CD8-positive, alpha-beta memory T cell (primary cell): ENCODE results near the gene IER5L. TPM values are rescaled to one million over a fixed set of nuclear protein-coding genes. Genes with fewer than 3 reads are reported as not detected.

Source experiments
- CTCF ChIA-PET: fragments of 350-600 bp; sonication (Branson Sonifier 250); formaldehyde crosslinking; loops from one replicate; lab custom pipeline; 2021; ENCODE audit warnings: antibody characterized with exemption; lab: Charles Lee
- POLR2A ChIA-PET: fragments of 350-600 bp; sonication (Branson Sonifier 250); formaldehyde crosslinking; loops from one replicate; lab custom pipeline; 2021; ENCODE audit warnings: antibody characterized with exemption; lab: Charles Lee
- DNase-seq, 5 donors: peaks; one replicate each; pipeline versions ENCODE4 v3.0.0 to v3.0.0-alpha.2; 2020 to 2022; ENCODE audit warnings: mixed read lengths in 1 of 5
- H3K27ac ChIP-seq: one replicate; pipeline ENCODE4 v1.7.0; 2013; ENCODE audit warnings: low read depth, mild to moderate bottlenecking, low read length, moderate library complexity
- H3K27me3 ChIP-seq: 2 replicates; pipeline ENCODE4 v1.7.0; 2013; ENCODE audit warnings: low read length, mild to moderate bottlenecking; ENCODE audit not compliant: insufficient read depth, poor library complexity, severe bottlenecking
- H3K36me3 ChIP-seq: 2 replicates; pipeline ENCODE4 v1.7.0; 2013; ENCODE audit warnings: mild to moderate bottlenecking, low read length, moderate library complexity; ENCODE audit not compliant: insufficient read depth
- H3K4me1 ChIP-seq: 2 replicates; pipeline ENCODE4 v1.7.0; 2013; ENCODE audit warnings: mild to moderate bottlenecking, low read length, moderate library complexity; ENCODE audit not compliant: insufficient read depth
- H3K4me3 ChIP-seq: 2 replicates; pipeline ENCODE4 v1.7.0; 2013; ENCODE audit warnings: mild to moderate bottlenecking, low read length
- H3K9me3 ChIP-seq: 2 replicates; pipeline ENCODE4 v1.7.0; 2013; ENCODE audit warnings: mild to moderate bottlenecking, low read length
- H3K27ac Mint-ChIP-seq, 8 donors: one replicate each; pipeline ENCODE4 v1.8.0; 2020 to 2021; ENCODE audit warnings: mixed read lengths in 8 of 8, mild to moderate bottlenecking in 6 of 8, inconsistent platforms in 3 of 8, moderate library complexity in 3 of 8
- H3K27me3 Mint-ChIP-seq, 2 donors: one replicate each; pipeline ENCODE4 v1.8.0; 2020 to 2021; ENCODE audit warnings: mixed read lengths in 2 of 2, mild to moderate bottlenecking in 1 of 2, moderate library complexity in 1 of 2
- H3K36me3 Mint-ChIP-seq, 3 donors: one replicate each; pipeline ENCODE4 v1.8.0; 2020 to 2021; ENCODE audit warnings: mixed read lengths in 3 of 3, inconsistent platforms in 1 of 3, mild to moderate bottlenecking in 1 of 3
- H3K4me1 Mint-ChIP-seq, 3 donors: one replicate each; pipeline ENCODE4 v1.8.0; 2020 to 2021; ENCODE audit warnings: mixed read lengths in 3 of 3, inconsistent platforms in 1 of 3, mild to moderate bottlenecking in 1 of 3
- H3K4me3 Mint-ChIP-seq, 7 donors: one replicate each; pipeline ENCODE4 v1.8.0; 2020 to 2021; ENCODE audit warnings: mixed read lengths in 7 of 7, mild to moderate bottlenecking in 6 of 7, moderate library complexity in 4 of 7, inconsistent platforms in 2 of 7
- H3K9me3 Mint-ChIP-seq, 5 donors: one replicate each; pipeline ENCODE4 v1.8.0; 2020 to 2022; ENCODE audit warnings: mixed read lengths in 5 of 5, mild to moderate bottlenecking in 3 of 5, moderate library complexity in 2 of 5, inconsistent platforms in 1 of 5
- polyA plus RNA-seq: library from polyadenylated mRNA; unstranded; fragments of 300-500 nt; fragmentation: Illumina TruSeq; gene quantifications from one replicate; pipeline ENCODE4 v1.2.3, GENCODE V29; 2021
- total RNA-seq, 2 experiments: library from RNA; stranded (reverse); gene quantifications; one replicate each; pipeline ENCODE4 v1.2.3, GENCODE V29; 2021

The IER5L gene
- total and polyA plus RNA-seq, 3 experiments from 2014 or later: 0.16 to 3.0 (median 2.8) TPM

DNA sequence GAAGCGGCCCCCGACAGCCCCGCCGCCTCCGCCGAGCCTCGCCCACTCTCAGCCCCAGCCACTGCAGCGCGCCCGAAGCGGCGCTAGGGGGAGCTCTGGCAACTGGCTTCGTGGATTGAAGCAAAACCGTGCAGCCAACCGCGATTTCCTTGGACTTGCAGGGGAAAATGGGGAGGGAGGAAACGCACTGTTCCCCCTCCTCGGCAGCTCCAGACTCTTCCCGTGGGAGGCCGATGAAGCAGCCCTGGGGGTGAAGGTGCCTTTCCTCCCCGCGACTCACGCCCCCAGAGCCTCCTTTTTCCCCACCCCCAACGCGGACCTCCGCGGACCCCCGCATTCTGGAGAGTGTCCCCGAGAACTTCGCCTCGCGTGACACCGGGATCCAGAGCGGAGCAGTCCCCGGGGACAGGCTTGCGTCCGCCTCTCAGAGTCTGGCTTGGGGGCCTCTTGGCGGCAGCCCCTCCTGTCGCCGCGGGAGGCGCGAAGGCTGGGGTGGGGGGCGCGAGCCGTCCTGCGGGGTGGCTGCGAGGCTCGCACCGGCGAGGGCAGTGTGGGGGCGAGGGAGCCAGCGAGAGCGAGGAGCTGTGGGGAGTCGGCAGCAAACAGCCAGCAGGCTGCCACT is 3.8 kb downstream of the IER5L start:
- H3K9me3 ChIP-seq: no peaks in the 10 kb centered on the region
- H3K9me3 Mint-ChIP-seq: no peaks in the 10 kb centered on the region
- peak; percentile 68 to 85 (median 73) for DNase-seq
- peaks cover 4 to 12% of the 10 kb centered on the region in 2 donors for H3K27me3 Mint-ChIP-seq
- H3K4me1 ChIP-seq: no peaks in the 10 kb centered on the region
- peak overlapping the region; percentile 80 to 98 (median 90) for H3K4me3 Mint-ChIP-seq
- peak overlapping the region; percentile 67 for H3K4me3 ChIP-seq
- H3K36me3 ChIP-seq: no peaks in the 10 kb centered on the region
- peaks cover 0 to 10% (median 0%) of the 10 kb centered on the region in 3 donors for H3K36me3 Mint-ChIP-seq
- H3K4me1 Mint-ChIP-seq: peaks cover 9 to 24% (median 9%) of the 10 kb centered on the region in 3 donors
- ChIA-PET POLR2A (interaction anchor here (0.7 to 4.9 kb wide), 7 partner anchors 35 to 563 kb away, joined by 3 to 36 read pairs (median 4); no protein-coding TSS in a partner anchor), CTCF (interaction anchor here (0.6 to 8.8 kb wide), 43 partner anchors 9 to 469 kb away, joined by 3 to 122 read pairs (median 4); partner anchors contain the start of genes C9orf50 and NTMT1)
- H3K27me3 ChIP-seq: peaks cover 4% of the 10 kb centered on the region
- H3K27ac Mint-ChIP-seq: peak overlapping the region in 5 of 8 donors; percentile 52 to 89 (median 76)
- H3K27ac ChIP-seq: peak overlapping the region; percentile 76

DNA sequence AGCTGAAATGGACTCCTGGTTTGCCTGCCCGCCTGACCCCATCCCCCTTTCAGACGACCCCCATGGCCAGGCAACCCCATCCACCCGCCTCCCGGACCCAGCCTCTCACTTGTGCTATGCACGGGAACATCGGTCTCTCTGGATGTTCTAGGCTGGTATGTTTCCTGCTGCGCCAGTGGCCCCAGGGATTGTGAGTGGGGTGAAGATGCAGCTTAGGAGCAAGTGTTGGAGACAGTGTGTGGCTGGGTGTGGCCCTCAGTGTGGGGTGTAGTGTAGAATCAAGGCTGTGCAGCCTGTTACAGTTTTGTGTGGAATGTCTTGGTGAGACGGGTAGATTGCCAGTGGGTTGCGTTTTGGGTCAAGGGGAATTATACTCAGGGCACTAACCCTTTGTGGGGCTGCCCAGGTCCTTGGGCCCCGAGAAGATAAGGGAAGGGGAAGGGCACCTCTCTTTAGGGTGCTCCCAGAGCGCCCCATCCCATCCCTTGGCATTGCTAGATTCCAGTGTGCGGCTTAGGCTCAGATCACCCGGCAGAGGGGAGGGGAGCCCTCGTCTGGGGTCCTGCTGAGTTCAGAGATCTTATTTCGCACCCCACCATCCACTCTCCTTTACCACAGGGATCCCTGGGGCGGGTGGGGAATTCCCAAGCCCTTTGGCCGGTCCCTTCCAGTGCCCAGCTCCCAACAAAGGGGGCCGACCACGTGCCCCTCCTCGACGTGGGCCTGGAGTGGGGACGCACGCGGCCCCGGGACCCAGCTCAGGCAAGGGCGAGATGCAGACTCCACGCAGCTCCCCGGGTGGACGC is 4.6 kb downstream of the IER5L start:
- Histone ChIP-seq H3K4me3 (peak overlapping the region; percentile 67), H3K9me3 (no peaks in the 10 kb centered on the region), H3K4me1 (no peaks in the 10 kb centered on the region), H3K36me3 (no peaks in the 10 kb centered on the region), H3K27me3 (peaks cover 4% of the 10 kb centered on the region), H3K27ac (no peak overlapping the region)
- POLR2A ChIA-PET: interaction anchor here (0.8 to 4.9 kb wide), 5 partner anchors 48 to 384 kb away, joined by 3 to 36 read pairs (median 3); no protein-coding TSS in a partner anchor
- Mint-ChIP-seq H3K36me3 (peaks cover 0 to 10% (median 0%) of the 10 kb centered on the region in 3 donors), H3K27ac (peak overlapping the region in 3 of 8 donors; percentile 39 to 53 (median 52)), H3K27me3 (peaks cover 4 to 12% of the 10 kb centered on the region in 2 donors), H3K4me1 (peaks cover 9 to 21% (median 9%) of the 10 kb centered on the region in 3 donors), H3K9me3 (no peaks in the 10 kb centered on the region), H3K4me3 (peak overlapping the region; percentile 51 to 98 (median 78))
- no peak for DNase-seq
- CTCF ChIA-PET: interaction anchor here (0.6 to 8.8 kb wide), 42 partner anchors 8 to 469 kb away, joined by 3 to 122 read pairs (median 4); partner anchors contain the start of genes C9orf50 and NTMT1

DNA sequence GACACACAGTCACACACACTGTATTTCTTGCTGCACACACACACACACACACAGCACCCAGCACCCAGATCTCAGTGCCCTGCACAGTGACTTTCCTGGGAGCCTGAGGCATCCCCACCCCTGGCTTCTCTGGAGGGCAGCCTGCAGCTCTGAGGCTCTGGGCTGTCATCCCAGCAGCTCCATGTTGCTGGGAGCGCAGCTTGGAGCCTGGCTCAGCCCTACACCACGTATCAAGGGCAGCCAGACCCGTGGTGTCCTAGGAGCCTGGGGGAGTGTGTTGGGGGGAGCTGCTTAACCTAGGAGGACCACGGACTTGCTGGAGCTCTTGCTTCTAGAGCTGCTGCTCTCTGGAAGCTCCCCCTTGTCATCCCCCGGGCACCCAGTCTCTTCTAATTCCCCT is 5.2 kb downstream of the IER5L start:
- Histone ChIP-seq H3K4me3 (no peak overlapping the region), H3K9me3 (no peaks in the 10 kb centered on the region), H3K27ac (no peak overlapping the region), H3K36me3 (no peaks in the 10 kb centered on the region), H3K27me3 (peaks cover 4% of the 10 kb centered on the region), H3K4me1 (no peaks in the 10 kb centered on the region)
- peaks cover 9 to 19% (median 10%) of the 10 kb centered on the region in 3 donors for H3K4me1 Mint-ChIP-seq
- ChIA-PET POLR2A (interaction anchor here (0.8 kb wide), 1 partner anchor 384 kb away, joined by 3 read pairs; no protein-coding TSS in a partner anchor), CTCF (interaction anchor here (0.7 to 8.8 kb wide), 19 partner anchors 8 to 452 kb away, joined by 3 to 122 read pairs (median 6); partner anchors contain the start of gene NTMT1)
- H3K27me3 Mint-ChIP-seq: peaks cover 4 to 12% of the 10 kb centered on the region in 2 donors
- no peak overlapping the region for H3K27ac Mint-ChIP-seq
- peaks cover 0 to 7% (median 0%) of the 10 kb centered on the region in 3 donors for H3K36me3 Mint-ChIP-seq
- H3K9me3 Mint-ChIP-seq: no peaks in the 10 kb centered on the region
- DNase-seq: no peak
- H3K4me3 Mint-ChIP-seq: peak overlapping the region in 4 of 7 donors; percentile 32 to 85 (median 54)

DNA sequence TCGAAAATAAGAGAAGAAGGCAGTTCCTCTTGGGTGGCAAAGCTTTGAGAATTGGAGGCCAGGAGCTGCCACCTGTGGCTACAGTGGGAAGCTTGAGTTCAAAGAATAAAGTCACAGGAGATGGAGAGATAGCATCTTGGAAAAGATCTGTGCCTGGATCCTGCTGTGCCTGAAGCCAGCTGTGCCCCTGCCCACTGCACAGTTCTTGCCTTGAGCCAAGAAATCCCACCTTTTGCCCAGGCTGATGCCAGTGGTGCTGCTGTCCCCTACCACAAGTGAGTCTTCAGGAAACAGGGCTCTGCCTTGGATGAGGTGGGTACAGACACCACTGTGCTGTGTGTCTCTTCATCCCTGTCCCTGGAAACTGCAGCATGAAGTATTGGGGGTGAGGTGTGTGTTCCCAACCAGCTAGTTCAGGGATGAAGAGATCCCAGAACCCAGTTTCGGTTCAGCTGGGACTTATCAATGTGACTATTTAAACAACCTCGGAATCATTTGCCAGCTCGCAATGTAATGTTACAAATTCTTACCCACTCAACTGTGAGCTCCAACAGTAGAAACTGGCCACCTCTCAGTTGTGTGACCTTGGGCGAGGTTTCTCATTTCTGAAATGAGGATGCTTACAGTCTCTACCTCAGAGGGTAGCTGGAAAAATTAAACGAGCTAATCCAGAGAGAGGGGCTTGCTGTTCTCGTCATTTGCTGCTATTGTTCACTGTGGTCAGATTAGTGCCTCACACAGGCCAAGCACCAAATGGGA is 5.9 kb downstream of the IER5L start:
- ChIA-PET CTCF (interaction anchor here (0.7 to 8.8 kb wide), 19 partner anchors 8 to 453 kb away, joined by 3 to 122 read pairs (median 4); partner anchors contain the start of gene NTMT1), POLR2A (interaction anchor here (0.8 kb wide), 1 partner anchor 385 kb away, joined by 3 read pairs; no protein-coding TSS in a partner anchor)
- Mint-ChIP-seq H3K27me3 (peaks cover 6 to 12% of the 10 kb centered on the region in 2 donors), H3K9me3 (no peaks in the 10 kb centered on the region), H3K4me3 (peak overlapping the region in 3 of 7 donors; percentile 32 to 64 (median 45)), H3K4me1 (peaks cover 14 to 22% (median 14%) of the 10 kb centered on the region in 3 donors), H3K36me3 (peaks cover 0 to 5% (median 0%) of the 10 kb centered on the region in 3 donors), H3K27ac (peak overlapping the region in 1 of 8 donors; percentile 51)
- Histone ChIP-seq H3K9me3 (no peaks in the 10 kb centered on the region), H3K27me3 (peaks cover 4% of the 10 kb centered on the region), H3K4me1 (peaks cover 2% of the 10 kb centered on the region), H3K27ac (no peak overlapping the region), H3K36me3 (no peaks in the 10 kb centered on the region), H3K4me3 (no peak overlapping the region)
- no peak for DNase-seq

DNA sequence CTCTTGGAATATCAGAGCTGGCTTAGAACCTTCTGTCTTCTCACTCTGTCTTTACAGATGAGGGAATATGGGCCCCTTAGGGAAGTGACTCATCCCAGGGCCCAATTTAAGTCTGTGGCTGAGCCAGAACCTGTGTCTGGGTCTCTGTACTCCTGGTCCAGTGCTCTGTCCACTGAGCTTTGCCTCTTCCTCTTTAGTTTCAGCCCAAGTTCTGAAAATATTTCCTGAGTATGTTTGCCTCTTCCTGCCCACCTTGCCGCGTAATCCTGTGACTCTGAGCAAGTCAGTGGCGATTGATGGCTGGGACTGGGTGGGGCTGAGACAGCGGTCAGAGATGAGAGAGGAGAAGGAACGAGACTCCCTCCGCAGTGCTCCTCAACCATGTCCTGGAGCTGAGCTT is 7.8 kb downstream of the IER5L start:
- Mint-ChIP-seq H3K27ac (no peak overlapping the region), H3K9me3 (no peaks in the 10 kb centered on the region), H3K4me1 (peaks cover 6 to 18% (median 11%) of the 10 kb centered on the region in 3 donors), H3K27me3 (peaks cover 6 to 12% of the 10 kb centered on the region in 2 donors), H3K4me3 (peak overlapping the region in 1 of 7 donors; percentile 50), H3K36me3 (no peaks in the 10 kb centered on the region)
- Histone ChIP-seq H3K27me3 (peaks cover 4% of the 10 kb centered on the region), H3K9me3 (no peaks in the 10 kb centered on the region), H3K36me3 (no peaks in the 10 kb centered on the region), H3K4me1 (peaks cover 11% of the 10 kb centered on the region), H3K4me3 (no peak overlapping the region), H3K27ac (no peak overlapping the region)
- no peak for DNase-seq
- CTCF ChIA-PET: interaction anchor here (0.7 to 8.8 kb wide), 4 partner anchors 29 to 454 kb away, joined by 3 to 122 read pairs (median 5); no protein-coding TSS in a partner anchor
- POLR2A ChIA-PET: interaction anchor here (0.8 kb wide), 1 partner anchor 426 kb away, joined by 8 read pairs; no protein-coding TSS in a partner anchor

DNA sequence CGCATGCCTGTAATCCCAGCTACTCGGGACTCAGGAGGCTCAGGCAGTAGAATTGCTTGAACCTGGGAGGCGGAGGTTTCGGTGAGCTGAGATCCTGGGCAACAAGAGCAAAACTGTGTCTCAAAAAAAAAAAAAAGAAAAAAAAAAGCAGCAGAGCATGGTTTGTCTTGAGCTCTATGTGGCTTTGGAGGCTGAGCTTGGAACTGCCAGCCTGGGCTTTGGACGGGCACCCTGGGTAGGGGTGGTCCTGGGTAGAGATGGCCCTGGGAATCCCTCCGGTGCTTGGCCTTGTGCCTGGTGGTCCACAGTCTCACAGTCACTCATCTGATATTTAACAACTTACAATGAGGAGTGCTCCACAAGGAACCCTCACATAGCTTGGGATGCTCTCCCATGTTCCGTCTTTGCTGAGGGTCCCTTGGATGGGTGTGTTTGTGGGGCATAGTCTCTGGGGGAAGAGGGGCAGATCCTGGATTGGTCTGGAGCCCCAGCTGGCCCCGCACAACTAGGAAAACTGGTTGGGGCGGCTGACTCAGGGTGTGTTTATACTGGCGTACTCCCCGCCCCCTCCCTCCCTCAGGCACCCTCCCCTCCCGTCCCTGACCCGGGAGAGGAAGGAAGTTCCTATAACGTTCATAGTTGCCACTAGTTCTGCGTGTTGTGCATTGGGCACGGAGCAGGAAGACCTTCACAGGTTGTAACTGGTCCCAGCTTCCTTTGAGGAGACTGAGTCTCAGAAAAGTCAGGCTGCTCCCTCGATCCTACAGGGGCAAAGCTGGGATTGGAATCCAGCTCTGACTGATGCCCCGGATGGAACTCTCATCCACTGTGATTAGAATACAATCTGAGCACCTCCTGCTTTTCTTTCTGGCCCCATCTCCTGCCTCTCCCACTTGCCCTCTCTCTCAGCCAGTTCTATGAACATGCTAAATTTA is 11.2 kb downstream of the IER5L start:
- ChIA-PET POLR2A (no interaction called here), CTCF (interaction anchor here (1.0 to 2.8 kb wide), 7 partner anchors 8 to 458 kb away, joined by 3 to 11 read pairs (median 4); partner anchors contain the start of gene IER5L)
- H3K36me3 Mint-ChIP-seq: no peaks in the 10 kb centered on the region
- H3K27ac Mint-ChIP-seq: peak overlapping the region in 3 of 8 donors; percentile 36 to 73 (median 69)
- no peaks in the 10 kb centered on the region for H3K27me3 ChIP-seq
- peaks cover 6 to 14% (median 9%) of the 10 kb centered on the region in 3 donors for H3K4me1 Mint-ChIP-seq
- peak overlapping the region in 5 of 7 donors; percentile 32 to 48 (median 35) for H3K4me3 Mint-ChIP-seq
- no peaks in the 10 kb centered on the region for H3K36me3 ChIP-seq
- peak in 1 of 5 donors; percentile 6 for DNase-seq
- peak overlapping the region; percentile 15 for H3K4me3 ChIP-seq
- H3K4me1 ChIP-seq: peaks cover 11% of the 10 kb centered on the region
- peak overlapping the region; percentile 35 for H3K27ac ChIP-seq
- H3K9me3 ChIP-seq: no peaks in the 10 kb centered on the region
- H3K27me3 Mint-ChIP-seq: peaks cover under 1 to 6% of the 10 kb centered on the region in 2 donors
- H3K9me3 Mint-ChIP-seq: no peaks in the 10 kb centered on the region
